HCT116 (cell line): ENCODE measurements around the gene ABHD5. TPM values are rescaled to one million over a fixed set of nuclear protein-coding genes. Genes with fewer than 3 reads are reported as not detected.

Experiments
- ATAC-seq: fragments of 200-7000 bp; cut with Tn5 transposase; 2 replicates; pipeline ENCODE4 v1.9.1; 2020; ENCODE audit warnings: mild to moderate bottlenecking, moderate library complexity
- BruUV-seq: library from RNA; stranded (reverse); fragments of 400-500 nt; replicated peaks from 2 replicates; lab custom pipeline; 2021; lab: Mats Ljungman, UMichigan
- CTCF ChIA-PET: fragments of 300-600 bp; sonication (Branson Sonifier 250); formaldehyde crosslinking; loops from one replicate; lab custom pipeline; 2021; ENCODE audit warnings: antibody characterized with exemption; lab: Charles Lee
- POLR2A ChIA-PET: fragments of 300-600, 350-600 bp; sonication (Branson Sonifier 250); formaldehyde crosslinking; loops from one replicate; lab custom pipeline; 2021; ENCODE audit warnings: antibody characterized with exemption; lab: Charles Lee
- RAD21 ChIA-PET, 2 experiments: fragments of 300-600 bp; sonication (Branson Sonifier 250); formaldehyde crosslinking; loops; one replicate each; lab custom pipeline; 2023; ENCODE audit warnings: low total read pairs in 2 of 2; ENCODE audit not compliant: uncharacterized antibody in 2 of 2, unreplicated experiment in 2 of 2, low non-redundant PET in 1 of 2; lab: Charles Lee
- DNase-seq: peaks from one replicate; pipeline ENCODE4 v3.0.0-alpha.2; 2010; ENCODE audit warnings: low read depth, low spot score
- H2AFZ ChIP-seq: fragments of 200-600 bp; shearing (Covaris generic), sonication (generic); 2 replicates; pipeline ENCODE4 v1.6.1; 2017; ENCODE audit warnings: low read depth, mixed run types, mixed read lengths, antibody characterized with exemption, low read length; ENCODE audit not compliant: poor library complexity, severe bottlenecking
- H3K27ac ChIP-seq: 2 replicates; pipeline ENCODE4 v1.5.1; 2012; ENCODE audit warnings: low read depth, low read length
- H3K27me3 ChIP-seq: fragments of 200-600 bp; sonication (generic); 2 replicates; pipeline ENCODE4 v1.6.1; 2016; ENCODE audit warnings: mixed run types, low read length, mixed read lengths; ENCODE audit not compliant: insufficient read depth
- H3K36me3 ChIP-seq, 2 experiments: fragments of 200-500 bp in 1 of 2; fragments of 200-600 bp in 1 of 2; sonication (Bioruptor generic) in 1 of 2; sonication (generic) in 1 of 2; 2 replicates each; pipeline versions ENCODE4 v1.5.1 to v1.6.1; 2014 to 2016; ENCODE audit warnings: low read length in 2 of 2, inconsistent platforms in 1 of 2, mixed read lengths in 1 of 2, mixed run types in 1 of 2; ENCODE audit not compliant: insufficient read depth in 2 of 2, control insufficient read depth in 1 of 2
- H3K4me1 ChIP-seq, 2 experiments: fragments of 200-600 bp in 1 of 2; sonication (generic) in 1 of 2; 2 replicates each; pipeline versions ENCODE4 v1.5.1 to v1.6.1; 2012 to 2017; ENCODE audit warnings: low read length in 2 of 2, inconsistent platforms in 1 of 2, mild to moderate bottlenecking in 1 of 2, mixed read lengths in 1 of 2, mixed run types in 1 of 2, moderate library complexity in 1 of 2; ENCODE audit not compliant: insufficient read depth in 2 of 2, control insufficient read depth in 1 of 2
- H3K4me2 ChIP-seq: fragments of 200-600 bp; sonication (generic); 2 replicates; pipeline ENCODE4 v1.6.1; 2017; ENCODE audit warnings: mixed run types, low read length, mixed read lengths
- H3K4me3 ChIP-seq, 2 experiments: fragments of 200-600 bp in 1 of 2; sonication (generic) in 1 of 2; replicated peaks in 1 of 2; 2 replicates each; pipeline ENCODE4 v1.5.1; 2011 to 2016; ENCODE audit warnings: low read length in 2 of 2, control low read depth in 1 of 2, low read depth in 1 of 2, mild to moderate bottlenecking in 1 of 2, mixed read lengths in 1 of 2, mixed run types in 1 of 2
- H3K79me2 ChIP-seq: fragments of 200-600 bp; sonication (generic); 2 replicates; pipeline ENCODE4 v1.6.1; 2017; ENCODE audit warnings: mild to moderate bottlenecking, mixed run types, low read length, moderate library complexity, mixed read lengths; ENCODE audit not compliant: insufficient read depth
- H3K9ac ChIP-seq: fragments of 200-600 bp; sonication (generic); 2 replicates; pipeline ENCODE4 v1.6.1; 2016; ENCODE audit warnings: low read length, mixed read lengths
- H3K9me2 ChIP-seq: fragments of 200-600 bp; sonication (generic), shearing (Covaris generic); 2 replicates; pipeline ENCODE4 v1.6.1; 2017; ENCODE audit warnings: mixed run types, mild to moderate bottlenecking, moderate library complexity; ENCODE audit not compliant: insufficient read depth
- H3K9me3 ChIP-seq, 2 experiments: fragments of 200-500 bp in 1 of 2; fragments of 200-600 bp in 1 of 2; sonication (Bioruptor generic) in 1 of 2; sonication (generic) in 1 of 2; 2 replicates each; pipeline ENCODE4 v1.6.1; 2014 to 2017; ENCODE audit warnings: low read length in 2 of 2, mixed read lengths in 2 of 2, inconsistent platforms in 1 of 2, low read depth in 1 of 2, mild to moderate bottlenecking in 1 of 2, mixed run types in 1 of 2, moderate library complexity in 1 of 2; ENCODE audit not compliant: control insufficient read depth in 1 of 2, insufficient read depth in 1 of 2
- H4K20me1 ChIP-seq: fragments of 200-600 bp; sonication (generic), shearing (Covaris generic); 2 replicates; pipeline ENCODE4 v1.6.1; 2017; ENCODE audit warnings: mixed run types, mild to moderate bottlenecking, moderate library complexity; ENCODE audit not compliant: insufficient read depth
- CEBPB ChIP-seq: IDR thresholded peaks from 2 replicates; pipeline ENCODE4 v1.6.1; 2012; ENCODE audit warnings: low read depth
- ELF1 ChIP-seq: IDR thresholded peaks from 2 replicates; pipeline ENCODE4 v1.6.1; 2012; ENCODE audit warnings: low read depth, borderline replicate concordance
- EZH2 ChIP-seq: fragments of 200-600 bp; sonication (generic); IDR thresholded peaks from 2 replicates; pipeline ENCODE4 v1.6.1; 2017; ENCODE audit warnings: antibody characterized with exemption, mixed run types
- FOSL1 ChIP-seq: IDR thresholded peaks from 2 replicates; pipeline ENCODE4 v1.6.1; 2012; ENCODE audit warnings: low read depth
- POLR2A ChIP-seq: IDR thresholded peaks from 2 replicates; pipeline ENCODE4 v1.7.0; 2011; ENCODE audit warnings: borderline replicate concordance; ENCODE audit not compliant: insufficient read depth, insufficient read length; ENCODE audit errors: extremely low read depth
- RAD21 ChIP-seq: IDR thresholded peaks from 2 replicates; pipeline ENCODE4 v1.6.1; 2012; ENCODE audit warnings: low read depth, mild to moderate bottlenecking
- SP1 ChIP-seq: IDR thresholded peaks from 2 replicates; pipeline ENCODE4 v1.6.1; 2012; ENCODE audit warnings: low read depth
- YY1 ChIP-seq: IDR thresholded peaks from 2 replicates; pipeline ENCODE4 v1.6.1; 2011; ENCODE audit warnings: low read length, low read depth, moderate library complexity, mild to moderate bottlenecking; ENCODE audit not compliant: insufficient replicate concordance; ENCODE audit errors: extremely low read depth
- ZNF274 ChIP-seq: fragments of 200-500 bp; sonication (Bioruptor generic); IDR thresholded peaks from 2 replicates; pipeline ENCODE4 v1.6.1; 2014; ENCODE audit warnings: mild to moderate bottlenecking, low read depth, low read length, inconsistent platforms
- intact Hi-C: fragments of 100-400 bp; cut with micrococcal nuclease; formaldehyde crosslinking; loops from 2 replicates; pipeline ENCODE4 v1.10.0; 2022
- total RNA-seq: library from RNA; stranded (reverse); gene quantifications from one replicate; pipeline ENCODE4 v1.2.1, GENCODE V29; 2021; ENCODE audit not compliant: unreplicated experiment
- TF ChIP-seq, protein P1 (sequence below): IDR thresholded peaks from 2 replicates; pipeline ENCODE4 v1.6.1; 2011; ENCODE audit warnings: mild to moderate bottlenecking, low read length, moderate library complexity; ENCODE audit not compliant: insufficient replicate concordance; ENCODE audit errors: extremely low read depth
- TF ChIP-seq, protein P2 (sequence below), 3 experiments: fragments of 200-600 bp in 1 of 3; sonication (generic) in 1 of 3; IDR thresholded peaks in 2 of 3; conservative IDR thresholded peaks in 1 of 3; 2 replicates each; pipeline ENCODE4 v1.5.1; 2012 to 2017; ENCODE audit warnings: low read depth in 2 of 3, low read length in 2 of 3, antibody characterized with exemption in 1 of 3, borderline replicate concordance in 1 of 3, control low read depth in 1 of 3, mild to moderate bottlenecking in 1 of 3, mixed read lengths in 1 of 3, mixed run types in 1 of 3, moderate library complexity in 1 of 3; ENCODE audit not compliant: insufficient read depth in 1 of 3
- TF ChIP-seq, protein P3 (sequence below): IDR thresholded peaks from 2 replicates; pipeline ENCODE4 v1.6.1; 2012

Gene ABHD5
- total RNA-seq, 1 experiment from 2014 or later: 18.5 TPM

DNA sequence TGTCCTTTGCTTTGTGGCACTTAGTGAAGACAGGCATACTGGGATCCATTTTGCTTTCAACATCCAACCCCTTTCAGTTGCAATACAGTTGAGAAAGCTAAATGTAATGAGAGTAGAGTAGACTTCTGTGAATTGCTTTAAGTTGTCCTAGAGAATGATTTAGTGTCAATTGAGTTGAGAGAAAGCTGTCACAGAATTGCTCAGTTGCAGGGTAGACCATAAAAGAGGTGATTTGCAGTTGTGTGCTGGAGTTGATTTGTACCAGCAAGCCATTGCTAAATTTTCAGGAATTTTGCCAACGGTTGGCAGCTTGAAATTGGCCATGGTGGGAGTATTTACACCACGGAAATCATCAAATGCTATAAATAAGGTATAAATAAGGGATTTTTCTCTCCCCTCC lies 2.2 kb downstream of the ABHD5 start:
- POLR2A ChIA-PET: no interaction called here
- no TSS peak for BruUV-seq
- intact Hi-C loops: no loop called here

DNA sequence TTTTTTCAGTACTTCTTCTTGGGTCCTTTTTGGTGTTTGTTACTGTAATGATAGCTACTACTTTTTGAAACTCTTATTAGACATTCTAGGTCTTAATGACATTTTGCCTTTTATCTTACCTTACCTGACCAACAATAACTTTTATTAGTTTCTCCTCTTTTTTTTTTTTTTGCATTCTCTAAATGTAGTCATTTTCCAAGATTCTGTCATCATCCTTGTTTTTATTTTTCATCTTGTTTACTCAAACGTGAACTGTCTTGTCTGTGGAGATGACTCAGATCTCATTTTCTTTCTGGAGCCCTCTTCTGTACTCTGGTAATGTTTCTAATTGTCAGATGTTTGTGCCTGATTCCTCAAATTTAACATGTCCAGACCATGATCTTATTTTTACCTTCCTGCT lies 2.9 kb downstream of the ABHD5 start:
- no peaks in the 10 kb centered on the region for H3K36me3 ChIP-seq
- H3K9me3 ChIP-seq: no peaks in the 10 kb centered on the region
- H4K20me1 ChIP-seq: no peaks in the 10 kb centered on the region
- H3K79me2 ChIP-seq: peaks cover 67% of the 10 kb centered on the region
- H3K27me3 ChIP-seq: no peaks in the 10 kb centered on the region
- DNase-seq: no peak
- BruUV-seq: no TSS peak
- ATAC-seq: no peak
- intact Hi-C loops: no loop called here
- peaks cover 10 to 25% of the 10 kb centered on the region in 2 experiments; a peak in 2 of 4 replicates for H3K4me1 ChIP-seq
- H3K9me2 ChIP-seq: no peaks in the 10 kb centered on the region
- no peak overlapping the region for H3K4me3 ChIP-seq
- H3K9ac ChIP-seq: no peak overlapping the region
- CTCF ChIA-PET: no interaction called here
- no peak overlapping the region for H2AFZ ChIP-seq
- POLR2A ChIA-PET: no interaction called here
- RAD21 ChIA-PET: no interaction called here
- no peak overlapping the region for H3K4me2 ChIP-seq
- no peak overlapping the region for H3K27ac ChIP-seq
- TF ChIP-seq YY1 (no peak), CEBPB (no peak), EZH2 (no peak), FOSL1 (no peak), SP1 (no peak), ELF1 (no peak), ZNF274 (no peak), POLR2A (no peak)
- TF ChIP-seq, protein P1, sequence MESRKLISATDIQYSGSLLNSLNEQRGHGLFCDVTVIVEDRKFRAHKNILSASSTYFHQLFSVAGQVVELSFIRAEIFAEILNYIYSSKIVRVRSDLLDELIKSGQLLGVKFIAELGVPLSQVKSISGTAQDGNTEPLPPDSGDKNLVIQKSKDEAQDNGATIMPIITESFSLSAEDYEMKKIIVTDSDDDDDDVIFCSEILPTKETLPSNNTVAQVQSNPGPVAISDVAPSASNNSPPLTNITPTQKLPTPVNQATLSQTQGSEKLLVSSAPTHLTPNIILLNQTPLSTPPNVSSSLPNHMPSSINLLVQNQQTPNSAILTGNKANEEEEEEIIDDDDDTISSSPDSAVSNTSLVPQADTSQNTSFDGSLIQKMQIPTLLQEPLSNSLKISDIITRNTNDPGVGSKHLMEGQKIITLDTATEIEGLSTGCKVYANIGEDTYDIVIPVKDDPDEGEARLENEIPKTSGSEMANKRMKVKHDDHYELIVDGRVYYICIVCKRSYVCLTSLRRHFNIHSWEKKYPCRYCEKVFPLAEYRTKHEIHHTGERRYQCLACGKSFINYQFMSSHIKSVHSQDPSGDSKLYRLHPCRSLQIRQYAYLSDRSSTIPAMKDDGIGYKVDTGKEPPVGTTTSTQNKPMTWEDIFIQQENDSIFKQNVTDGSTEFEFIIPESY: no peak
- TF ChIP-seq, protein P2, sequence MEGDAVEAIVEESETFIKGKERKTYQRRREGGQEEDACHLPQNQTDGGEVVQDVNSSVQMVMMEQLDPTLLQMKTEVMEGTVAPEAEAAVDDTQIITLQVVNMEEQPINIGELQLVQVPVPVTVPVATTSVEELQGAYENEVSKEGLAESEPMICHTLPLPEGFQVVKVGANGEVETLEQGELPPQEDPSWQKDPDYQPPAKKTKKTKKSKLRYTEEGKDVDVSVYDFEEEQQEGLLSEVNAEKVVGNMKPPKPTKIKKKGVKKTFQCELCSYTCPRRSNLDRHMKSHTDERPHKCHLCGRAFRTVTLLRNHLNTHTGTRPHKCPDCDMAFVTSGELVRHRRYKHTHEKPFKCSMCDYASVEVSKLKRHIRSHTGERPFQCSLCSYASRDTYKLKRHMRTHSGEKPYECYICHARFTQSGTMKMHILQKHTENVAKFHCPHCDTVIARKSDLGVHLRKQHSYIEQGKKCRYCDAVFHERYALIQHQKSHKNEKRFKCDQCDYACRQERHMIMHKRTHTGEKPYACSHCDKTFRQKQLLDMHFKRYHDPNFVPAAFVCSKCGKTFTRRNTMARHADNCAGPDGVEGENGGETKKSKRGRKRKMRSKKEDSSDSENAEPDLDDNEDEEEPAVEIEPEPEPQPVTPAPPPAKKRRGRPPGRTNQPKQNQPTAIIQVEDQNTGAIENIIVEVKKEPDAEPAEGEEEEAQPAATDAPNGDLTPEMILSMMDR (IDR thresholded peaks at IDR 0.05 in 2 of 3, conservative IDR thresholded peaks at IDR 0.05 in 1 of 3; ENCODE audit: borderline replicate concordance in 1 of 3, insufficient read depth in 1 of 3, low read depth in 2 of 3, low read length in 2 of 3): no peak
- TF ChIP-seq, protein P3, sequence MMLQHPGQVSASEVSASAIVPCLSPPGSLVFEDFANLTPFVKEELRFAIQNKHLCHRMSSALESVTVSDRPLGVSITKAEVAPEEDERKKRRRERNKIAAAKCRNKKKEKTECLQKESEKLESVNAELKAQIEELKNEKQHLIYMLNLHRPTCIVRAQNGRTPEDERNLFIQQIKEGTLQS: no peak

More for the DNA sequence above, 2.2 kb downstream of the ABHD5 start:
- no peaks in the 10 kb centered on the region for H3K9me3 ChIP-seq
- CTCF ChIA-PET: no interaction called here
- no peak for DNase-seq
- H3K4me3 ChIP-seq: no peak overlapping the region
- no peaks in the 10 kb centered on the region for H4K20me1 ChIP-seq
- no peak overlapping the region for H3K27ac ChIP-seq
- H3K36me3 ChIP-seq: no peaks in the 10 kb centered on the region
- no peaks in the 10 kb centered on the region for H3K9me2 ChIP-seq
- peak overlapping the region; percentile 98 for H3K4me2 ChIP-seq
- no peak overlapping the region for H3K9ac ChIP-seq
- H3K79me2 ChIP-seq: peaks cover 60% of the 10 kb centered on the region
- no peak overlapping the region for H2AFZ ChIP-seq
- TF ChIP-seq, protein P1: no peak
- no peak for TF ChIP-seq CEBPB
- no peak for TF ChIP-seq RAD21
- TF ChIP-seq, all 23 proteins: peak for 0
- RAD21 ChIA-PET: no interaction called here
- no peak for ATAC-seq
- Histone ChIP-seq H3K27me3 (no peaks in the 10 kb centered on the region), H3K4me1 (peaks cover 10 to 25% of the 10 kb centered on the region in 2 experiments; a peak in 2 of 4 replicates)
